HG03039 (cell line): ENCODE measurements around the gene CRY1.
"Not testable (repeated sequence)": the region's sequence is repeated elsewhere in the genome, so short reads cannot be mapped to it uniquely, and the experiment has no call there.

Source experiments
- ATAC-seq: cut with Tn5 transposase; IDR thresholded peaks from one replicate; pipeline ENCODE4 v1.9.1; 2021; ENCODE audit warnings: mild to moderate bottlenecking, moderate library complexity; ENCODE audit not compliant: unreplicated experiment

The CRY1 gene

GRCh38 chr12:107066691-107067090, 26.7 kb downstream of the CRY1 start:
- no peak for ATAC-seq

GRCh38 chr12:107064687-107065086, 28.7 kb downstream of the CRY1 start:
- no peak for ATAC-seq

- no peak for ATAC-seq
Observed at GRCh38 chr12:107064243-107064642, 29.1 kb downstream of the CRY1 start.

GRCh38 chr12:107058190-107058589, 35.2 kb downstream of the CRY1 start:
- no peak for ATAC-seq

- ATAC-seq, result no peak
Observed at GRCh38 chr12:107057071-107057834, 36.1 kb downstream of the CRY1 start.

- ATAC-seq, result no peak
Observed at GRCh38 chr12:107053709-107054108, 39.6 kb downstream of the CRY1 start.

- ATAC-seq, result no peak
Observed at GRCh38 chr12:107045186-107045585, 48.2 kb downstream of the CRY1 start.

- no peak for ATAC-seq
Observed at GRCh38 chr12:107042801-107043200, 50.5 kb downstream of the CRY1 start.

- no peak for ATAC-seq
Observed at GRCh38 chr12:107035733-107036132, 57.6 kb downstream of the CRY1 start.

GRCh38 chr12:107033758-107034739, 59.3 kb downstream of the CRY1 start:
- ATAC-seq, result no peak

GRCh38 chr12:107032266-107032665, 61.1 kb downstream of the CRY1 start:
- no peak for ATAC-seq

- ATAC-seq, result no peak
Observed at GRCh38 chr12:107031061-107031460, 62.3 kb downstream of the CRY1 start.

- no peak for ATAC-seq
Observed at GRCh38 chr12:107029081-107029480, 64.3 kb downstream of the CRY1 start.

GRCh38 chr12:107027636-107028053, 65.7 kb downstream of the CRY1 start:
- no peak for ATAC-seq

GRCh38 chr12:107026806-107027635, 66.3 kb downstream of the CRY1 start:
- ATAC-seq, result no peak

GRCh38 chr12:107026356-107026755, 67.0 kb downstream of the CRY1 start:
- ATAC-seq, result not testable (repeated sequence)

GRCh38 chr12:107025671-107026070, 67.7 kb downstream of the CRY1 start:
- ATAC-seq, result no peak

- no peak for ATAC-seq
Observed at GRCh38 chr12:107019546-107019945, 73.8 kb downstream of the CRY1 start.

- no peak for ATAC-seq
Observed at GRCh38 chr12:107017042-107017441, 76.3 kb downstream of the CRY1 start.

- ATAC-seq, result no peak
Observed at GRCh38 chr12:107014055-107014454, 79.3 kb downstream of the CRY1 start.
